ENCODE measurements around the gene SFT2D2.

SFT2D2 gene

DNA sequence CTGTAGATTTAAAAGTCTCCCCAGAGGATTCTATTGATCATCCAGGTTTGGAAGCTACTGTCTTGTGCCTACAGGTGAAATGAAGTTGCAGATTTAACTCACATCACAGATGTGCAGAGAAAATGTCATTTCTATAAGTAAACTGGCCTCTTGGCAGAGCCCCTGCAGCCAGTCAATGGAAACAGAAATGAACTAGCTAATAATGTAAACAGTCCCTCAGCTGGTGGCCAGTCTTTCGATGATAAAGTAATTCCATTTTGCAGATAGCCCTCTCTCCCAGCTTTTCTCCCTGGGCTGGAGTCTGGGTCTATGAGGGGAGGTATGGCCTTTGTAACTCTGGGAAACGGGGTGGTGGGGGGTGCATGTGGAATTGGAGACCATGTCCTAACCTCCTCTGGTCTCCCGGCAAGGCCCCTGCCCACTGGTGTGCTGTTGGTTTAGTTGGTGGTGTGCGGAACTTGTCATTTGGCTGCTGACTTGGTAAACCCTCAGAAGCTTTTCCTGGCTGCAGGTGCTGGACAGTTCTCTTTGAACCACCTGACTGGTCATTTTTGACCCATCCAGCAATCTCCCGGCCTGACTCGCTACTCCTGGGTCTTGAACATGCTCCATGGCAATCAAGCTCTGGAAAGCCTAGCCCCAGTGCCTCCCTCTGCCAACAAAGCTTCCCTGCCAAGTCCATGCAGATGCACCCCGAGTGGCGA, 69.8 kb downstream of the SFT2D2 start:
- Histone ChIP-seq H3K27me3 (ENCODE audit: control insufficient read depth in 1 of 2, insufficient read depth in 1 of 2, low read length in 2 of 2) (no peaks in the 10 kb centered on the region), H3K14ac (ENCODE audit: low read length in 2 of 2) (no peak overlapping the region), H2AFZ (ENCODE audit: low read depth, low read length) (no peak overlapping the region), H3K4me2 (ENCODE audit: low read length, poor library complexity, severe bottlenecking) (no peak overlapping the region), H2AK5ac (ENCODE audit: low read length, severe bottlenecking) (no peak overlapping the region), H3K79me1 (replicated peaks; ENCODE audit: low read length, poor library complexity, severe bottlenecking) (peaks cover 1% of the 10 kb centered on the region), H3K4ac (ENCODE audit: low read depth in 1 of 2, low read length in 2 of 2) (no peak overlapping the region), H3K9ac (ENCODE audit: low read length) (no peak overlapping the region), H3K27ac (ENCODE audit: low read length, poor library complexity, severe bottlenecking) (no peak overlapping the region), H2BK5ac (ENCODE audit: low read depth, low read length, poor library complexity, severe bottlenecking) (no peak overlapping the region), H4K8ac (ENCODE audit: low read length) (no peak overlapping the region), H2BK15ac (ENCODE audit: low read depth, poor library complexity, severe bottlenecking) (no peak overlapping the region), H3K4me1 (ENCODE audit: control insufficient read depth, insufficient read depth, low read depth, low read length) (peaks cover 1% of the 10 kb centered on the region), H3K9me3 (ENCODE audit: control insufficient read depth, low read length) (no peaks in the 10 kb centered on the region), H2BK120ac (ENCODE audit: low read depth, low read length) (no peak overlapping the region), H2BK12ac (ENCODE audit: low read length in 2 of 2) (no peak overlapping the region), H4K91ac (ENCODE audit: low read length) (no peak overlapping the region), H3K4me3 (ENCODE audit: insufficient read depth in 1 of 2, low read depth in 1 of 2, low read length in 2 of 2) (no peak overlapping the region), H3K23ac (ENCODE audit: low read length in 2 of 2) (no peak overlapping the region), H3K18ac (ENCODE audit: low read depth in 1 of 2, low read length in 2 of 2) (no peak overlapping the region), H3K36me3 (ENCODE audit: control insufficient read depth in 1 of 2, insufficient read depth in 2 of 2, low read depth in 1 of 2, low read length in 2 of 2) (peaks cover 5 to 10% of the 10 kb centered on the region in 2 experiments)
- no peak for DNase-seq
- 92% methylated on average over 7 of the region's 8 CpGs for WGBS

DNA sequence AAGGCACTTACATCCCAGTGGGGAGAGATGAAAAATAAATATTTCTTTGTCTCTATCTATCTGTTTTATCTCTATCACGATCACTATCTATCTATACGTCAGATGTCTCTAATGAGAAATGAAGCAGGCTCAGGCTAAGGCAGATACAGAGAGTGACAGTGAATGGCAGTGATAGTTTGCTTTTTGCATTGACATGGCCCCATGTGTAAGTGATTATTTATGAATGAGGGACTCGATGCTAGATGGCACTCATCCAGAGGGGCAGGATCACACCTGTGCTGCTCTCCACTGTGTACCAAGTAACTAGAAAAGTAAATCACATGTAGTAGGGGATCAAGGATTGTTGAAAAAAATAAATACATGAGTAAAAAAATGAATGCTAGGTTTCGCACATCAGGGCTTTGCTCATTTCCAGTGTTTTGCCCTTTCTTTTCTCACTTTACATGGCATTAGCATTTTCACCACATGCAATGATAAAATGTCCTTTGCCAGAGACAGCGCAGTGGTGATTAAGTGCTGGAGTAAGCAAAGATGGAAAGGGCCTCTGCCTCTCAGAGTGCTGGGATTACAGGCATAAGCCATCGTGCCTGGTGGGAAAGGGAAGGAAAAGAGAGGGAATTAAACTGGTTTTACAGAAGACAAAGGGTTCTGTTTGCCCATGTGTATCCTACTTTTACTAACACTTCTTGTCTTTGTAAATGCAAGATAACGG, 71.4 kb downstream of the SFT2D2 start:
- Histone ChIP-seq H3K4me1 (ENCODE audit: control insufficient read depth, insufficient read depth, low read depth, low read length) (peaks cover 8% of the 10 kb centered on the region), H2AK5ac (ENCODE audit: low read length, severe bottlenecking) (no peak overlapping the region), H3K9me3 (ENCODE audit: control insufficient read depth, low read length) (no peaks in the 10 kb centered on the region), H3K4ac (ENCODE audit: low read depth in 1 of 2, low read length in 2 of 2) (no peak overlapping the region), H4K91ac (ENCODE audit: low read length) (no peak overlapping the region), H3K18ac (ENCODE audit: low read depth in 1 of 2, low read length in 2 of 2) (no peak overlapping the region), H3K27ac (ENCODE audit: low read length, poor library complexity, severe bottlenecking) (no peak overlapping the region), H2BK15ac (ENCODE audit: low read depth, poor library complexity, severe bottlenecking) (no peak overlapping the region), H3K4me3 (ENCODE audit: insufficient read depth in 1 of 2, low read depth in 1 of 2, low read length in 2 of 2) (no peak overlapping the region), H3K27me3 (ENCODE audit: control insufficient read depth in 1 of 2, insufficient read depth in 1 of 2, low read length in 2 of 2) (no peaks in the 10 kb centered on the region), H2AFZ (ENCODE audit: low read depth, low read length) (no peak overlapping the region), H3K14ac (ENCODE audit: low read length in 2 of 2) (no peak overlapping the region), H3K9ac (ENCODE audit: low read length) (no peak overlapping the region), H4K8ac (ENCODE audit: low read length) (no peak overlapping the region), H2BK12ac (ENCODE audit: low read length in 2 of 2) (no peak overlapping the region), H3K36me3 (ENCODE audit: control insufficient read depth in 1 of 2, insufficient read depth in 2 of 2, low read depth in 1 of 2, low read length in 2 of 2) (peaks cover 5 to 8% of the 10 kb centered on the region in 2 experiments), H3K23ac (ENCODE audit: low read length in 2 of 2) (no peak overlapping the region), H3K4me2 (ENCODE audit: low read length, poor library complexity, severe bottlenecking) (no peak overlapping the region), H2BK120ac (ENCODE audit: low read depth, low read length) (no peak overlapping the region), H3K79me1 (replicated peaks; ENCODE audit: low read length, poor library complexity, severe bottlenecking) (peaks cover 1% of the 10 kb centered on the region), H2BK5ac (ENCODE audit: low read depth, low read length, poor library complexity, severe bottlenecking) (no peak overlapping the region)
- WGBS = over 99% methylated on average over 6 of the region's 7 CpGs
- DNase-seq = no peak

DNA sequence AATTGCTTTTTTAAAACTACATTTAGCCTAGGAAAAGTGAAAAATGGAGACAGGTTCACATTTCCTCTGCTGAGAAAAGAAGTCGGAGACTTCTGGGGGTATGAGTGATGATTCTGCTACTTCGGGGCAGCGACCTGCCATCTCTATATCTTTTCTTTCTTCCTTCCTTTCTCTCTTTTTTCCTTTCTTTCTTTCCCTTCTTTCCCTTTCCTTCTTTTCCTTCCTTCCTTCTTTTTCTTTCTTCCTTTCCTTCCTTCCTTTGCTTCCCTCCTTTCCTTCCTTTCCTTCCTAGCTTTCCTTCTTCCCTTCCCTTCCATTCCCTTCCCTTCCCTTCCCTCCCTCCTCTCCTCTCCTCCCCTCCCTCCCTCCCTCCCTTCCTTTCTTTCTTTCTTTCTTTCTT, 72.6 kb downstream of the SFT2D2 start:
- H3K79me1 ChIP-seq (replicated peaks; ENCODE audit: low read length, poor library complexity, severe bottlenecking) = peaks cover 1% of the 10 kb centered on the region
- no peaks in the 10 kb centered on the region for H3K27me3 ChIP-seq (ENCODE audit: control insufficient read depth in 1 of 2, insufficient read depth in 1 of 2, low read length in 2 of 2)
- WGBS = 100% methylated on average over 3 of the region's 3 CpGs
- H3K36me3 ChIP-seq (ENCODE audit: control insufficient read depth in 1 of 2, insufficient read depth in 2 of 2, low read depth in 1 of 2, low read length in 2 of 2) = peaks cover under 1 to 4% of the 10 kb centered on the region in 2 experiments
- H3K27ac ChIP-seq (ENCODE audit: low read length, poor library complexity, severe bottlenecking) = no peak overlapping the region
- no peak overlapping the region for H3K4me2 ChIP-seq (ENCODE audit: low read length, poor library complexity, severe bottlenecking)
- no peak overlapping the region for H2BK12ac ChIP-seq (ENCODE audit: low read length in 2 of 2)
- H2BK15ac ChIP-seq (ENCODE audit: low read depth, poor library complexity, severe bottlenecking) = no peak overlapping the region
- H2AFZ ChIP-seq (ENCODE audit: low read depth, low read length) = no peak overlapping the region
- no peak overlapping the region for H3K4ac ChIP-seq (ENCODE audit: low read depth in 1 of 2, low read length in 2 of 2)
- no peak overlapping the region for H3K18ac ChIP-seq (ENCODE audit: low read depth in 1 of 2, low read length in 2 of 2)
- no peak overlapping the region for H2BK5ac ChIP-seq (ENCODE audit: low read depth, low read length, poor library complexity, severe bottlenecking)
- no peak overlapping the region for H3K14ac ChIP-seq (ENCODE audit: low read length in 2 of 2)
- H4K8ac ChIP-seq (ENCODE audit: low read length) = no peak overlapping the region
- no peak overlapping the region for H2BK120ac ChIP-seq (ENCODE audit: low read depth, low read length)
- DNase-seq = no peak
- no peak overlapping the region for H4K91ac ChIP-seq (ENCODE audit: low read length)
- no peak overlapping the region for H3K23ac ChIP-seq (ENCODE audit: low read length in 2 of 2)
- no peaks in the 10 kb centered on the region for H3K9me3 ChIP-seq (ENCODE audit: control insufficient read depth, low read length)
- peaks cover 8% of the 10 kb centered on the region for H3K4me1 ChIP-seq (ENCODE audit: control insufficient read depth, insufficient read depth, low read depth, low read length)
- no peak overlapping the region for H3K4me3 ChIP-seq (ENCODE audit: insufficient read depth in 1 of 2, low read depth in 1 of 2, low read length in 2 of 2)
- no peak overlapping the region for H2AK5ac ChIP-seq (ENCODE audit: low read length, severe bottlenecking)
- no peak overlapping the region for H3K9ac ChIP-seq (ENCODE audit: low read length)

DNA sequence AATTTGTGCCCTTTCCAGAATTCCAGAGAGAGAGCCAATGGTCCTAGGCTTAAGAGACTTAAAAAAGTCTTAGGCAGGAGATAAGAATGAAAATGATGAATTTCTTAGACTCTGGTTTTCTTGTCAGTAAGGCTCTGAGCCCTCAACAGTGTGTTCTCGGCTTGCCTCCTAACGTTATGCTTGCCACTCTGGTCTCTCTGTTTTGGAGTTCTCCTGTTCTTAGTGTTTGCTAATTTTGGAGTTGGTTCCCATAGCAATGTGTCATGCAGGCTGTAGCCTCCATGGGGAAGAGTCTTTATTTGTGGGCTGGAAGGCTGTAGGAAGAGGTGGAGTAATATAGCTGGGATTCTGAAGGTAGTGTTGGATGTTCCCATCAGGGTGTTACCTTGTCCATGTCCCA, 74.8 kb downstream of the SFT2D2 start:
- H3K23ac ChIP-seq (ENCODE audit: low read length in 2 of 2) = no peak overlapping the region
- DNase-seq = no peak
- no peaks in the 10 kb centered on the region for H3K9me3 ChIP-seq (ENCODE audit: control insufficient read depth, low read length)
- no peak overlapping the region for H3K14ac ChIP-seq (ENCODE audit: low read length in 2 of 2)
- no peak overlapping the region for H4K8ac ChIP-seq (ENCODE audit: low read length)
- H3K79me1 ChIP-seq (replicated peaks; ENCODE audit: low read length, poor library complexity, severe bottlenecking) = peaks cover 1% of the 10 kb centered on the region
- no peak overlapping the region for H4K91ac ChIP-seq (ENCODE audit: low read length)
- 93% methylated on average over 2 of the region's 2 CpGs for WGBS
- H3K4ac ChIP-seq (ENCODE audit: low read depth in 1 of 2, low read length in 2 of 2) = no peak overlapping the region
- no peak overlapping the region for H3K9ac ChIP-seq (ENCODE audit: low read length)
- H2BK12ac ChIP-seq (ENCODE audit: low read length in 2 of 2) = no peak overlapping the region
- H2BK120ac ChIP-seq (ENCODE audit: low read depth, low read length) = no peak overlapping the region
- no peak overlapping the region for H2BK15ac ChIP-seq (ENCODE audit: low read depth, poor library complexity, severe bottlenecking)
- no peak overlapping the region for H3K18ac ChIP-seq (ENCODE audit: low read depth in 1 of 2, low read length in 2 of 2)
- H2AK5ac ChIP-seq (ENCODE audit: low read length, severe bottlenecking) = peak overlapping the region; percentile 92
- H3K4me3 ChIP-seq (ENCODE audit: insufficient read depth in 1 of 2, low read depth in 1 of 2, low read length in 2 of 2) = no peak overlapping the region
- no peaks in the 10 kb centered on the region for H3K27me3 ChIP-seq (ENCODE audit: control insufficient read depth in 1 of 2, insufficient read depth in 1 of 2, low read length in 2 of 2)
- no peak overlapping the region for H2BK5ac ChIP-seq (ENCODE audit: low read depth, low read length, poor library complexity, severe bottlenecking)
- no peak overlapping the region for H2AFZ ChIP-seq (ENCODE audit: low read depth, low read length)
- no peak overlapping the region for H3K27ac ChIP-seq (ENCODE audit: low read length, poor library complexity, severe bottlenecking)
- H3K4me1 ChIP-seq (ENCODE audit: control insufficient read depth, insufficient read depth, low read depth, low read length) = peaks cover 9% of the 10 kb centered on the region
- no peak overlapping the region for H3K4me2 ChIP-seq (ENCODE audit: low read length, poor library complexity, severe bottlenecking)
- peaks cover 0 to 5% of the 10 kb centered on the region in 2 experiments for H3K36me3 ChIP-seq (ENCODE audit: control insufficient read depth in 1 of 2, insufficient read depth in 2 of 2, low read depth in 1 of 2, low read length in 2 of 2)

Measured in mesenchymal stem cell (in vitro differentiated cells and primary cell).